ENCODE results near the gene RBMS1. TPM values are rescaled to one million over a fixed set of nuclear protein-coding genes. Genes with fewer than 3 reads are reported as not detected.

The RBMS1 gene
- total RNA-seq, 4 donors from 2014 or later = 26.3 to 52.5 (median 37.5) TPM

DNA sequence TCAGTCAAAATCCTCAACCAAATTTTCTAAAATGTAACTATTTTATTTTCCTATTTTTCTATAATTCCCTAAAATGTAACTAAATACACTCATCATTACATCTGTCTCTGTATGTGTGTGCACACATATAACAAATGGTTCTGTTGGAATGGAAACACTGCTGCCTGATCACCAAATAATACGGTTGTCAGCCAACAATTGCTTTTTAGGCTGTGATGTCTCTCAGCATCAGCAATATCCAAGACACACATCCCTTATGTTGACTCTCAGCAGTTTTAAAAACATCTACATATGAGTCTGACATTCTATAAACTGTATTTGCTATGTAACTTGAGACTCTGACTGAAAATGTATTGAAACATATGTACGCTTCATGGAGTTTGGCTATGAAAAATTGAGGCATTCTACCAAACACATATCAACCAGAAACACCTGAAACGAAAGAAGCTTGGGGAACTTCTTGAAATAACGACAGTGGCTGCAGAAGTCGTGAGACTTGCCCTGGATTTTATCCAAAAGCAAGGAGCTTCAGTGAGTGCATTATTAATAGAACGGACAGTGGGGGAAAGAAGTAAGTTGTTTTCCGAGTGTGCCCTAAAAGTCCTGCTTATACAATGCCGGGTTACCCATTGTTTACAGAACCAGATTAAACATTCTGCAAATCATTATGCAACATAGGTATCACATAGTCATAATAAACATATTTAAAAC is 183.3 kb downstream of the RBMS1 start:
- Histone ChIP-seq H3K9me3 (no peaks in the 10 kb centered on the region), H3K27me3 (no peaks in the 10 kb centered on the region), H3K36me3 (peaks cover 0 to 44% (median 5%) of the 10 kb centered on the region in 3 donors), H3K4me1 (peaks cover 0 to 13% (median 2%) of the 10 kb centered on the region in 3 donors), H3K27ac (no peak overlapping the region), H3K4me3 (no peak overlapping the region)
- TF ChIP-seq, protein P1, sequence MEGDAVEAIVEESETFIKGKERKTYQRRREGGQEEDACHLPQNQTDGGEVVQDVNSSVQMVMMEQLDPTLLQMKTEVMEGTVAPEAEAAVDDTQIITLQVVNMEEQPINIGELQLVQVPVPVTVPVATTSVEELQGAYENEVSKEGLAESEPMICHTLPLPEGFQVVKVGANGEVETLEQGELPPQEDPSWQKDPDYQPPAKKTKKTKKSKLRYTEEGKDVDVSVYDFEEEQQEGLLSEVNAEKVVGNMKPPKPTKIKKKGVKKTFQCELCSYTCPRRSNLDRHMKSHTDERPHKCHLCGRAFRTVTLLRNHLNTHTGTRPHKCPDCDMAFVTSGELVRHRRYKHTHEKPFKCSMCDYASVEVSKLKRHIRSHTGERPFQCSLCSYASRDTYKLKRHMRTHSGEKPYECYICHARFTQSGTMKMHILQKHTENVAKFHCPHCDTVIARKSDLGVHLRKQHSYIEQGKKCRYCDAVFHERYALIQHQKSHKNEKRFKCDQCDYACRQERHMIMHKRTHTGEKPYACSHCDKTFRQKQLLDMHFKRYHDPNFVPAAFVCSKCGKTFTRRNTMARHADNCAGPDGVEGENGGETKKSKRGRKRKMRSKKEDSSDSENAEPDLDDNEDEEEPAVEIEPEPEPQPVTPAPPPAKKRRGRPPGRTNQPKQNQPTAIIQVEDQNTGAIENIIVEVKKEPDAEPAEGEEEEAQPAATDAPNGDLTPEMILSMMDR (IDR thresholded peaks at IDR 0.05) = no peak
- no peak for TF ChIP-seq POLR2A (IDR thresholded peaks at IDR 0.05)
- intact Hi-C loops (cut with DNase I) = no loop called here
- no peak for DNase-seq
- 70 to 71% methylated on average over 8 of the region's 8 CpGs for WGBS, 2 donors

DNA sequence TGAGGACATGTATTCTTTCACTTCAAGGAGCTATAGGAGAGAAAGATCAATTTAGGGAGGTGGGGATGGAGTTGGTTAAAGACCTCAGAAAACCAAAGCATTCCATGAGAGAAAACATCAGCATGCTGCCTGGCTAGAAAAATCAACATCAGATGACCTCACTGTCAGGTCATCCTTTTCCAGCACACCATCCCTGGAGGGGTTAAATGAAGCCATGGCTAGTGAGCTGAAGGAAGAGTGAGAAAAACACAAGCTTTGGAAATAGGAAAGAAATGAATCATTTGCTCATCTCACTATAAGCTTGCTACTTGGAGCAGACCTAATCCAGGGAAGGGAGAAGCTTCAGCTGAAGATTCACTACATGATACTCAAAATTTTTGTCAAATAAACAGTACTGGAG is 184.0 kb downstream of the RBMS1 start:
- peaks cover 0 to 12% (median 0%) of the 10 kb centered on the region in 3 donors for H3K4me1 ChIP-seq
- DNase-seq = no peak
- H3K27ac ChIP-seq = no peak overlapping the region
- no peaks in the 10 kb centered on the region for H3K27me3 ChIP-seq
- no peaks in the 10 kb centered on the region for H3K9me3 ChIP-seq
- intact Hi-C loops (cut with DNase I) = no loop called here
- no peak overlapping the region for H3K4me3 ChIP-seq
- H3K36me3 ChIP-seq = peaks cover 0 to 49% (median 5%) of the 10 kb centered on the region in 3 donors
- no peak for TF ChIP-seq POLR2A (IDR thresholded peaks at IDR 0.05)
- TF ChIP-seq, protein P1 (IDR thresholded peaks at IDR 0.05) = no peak

DNA sequence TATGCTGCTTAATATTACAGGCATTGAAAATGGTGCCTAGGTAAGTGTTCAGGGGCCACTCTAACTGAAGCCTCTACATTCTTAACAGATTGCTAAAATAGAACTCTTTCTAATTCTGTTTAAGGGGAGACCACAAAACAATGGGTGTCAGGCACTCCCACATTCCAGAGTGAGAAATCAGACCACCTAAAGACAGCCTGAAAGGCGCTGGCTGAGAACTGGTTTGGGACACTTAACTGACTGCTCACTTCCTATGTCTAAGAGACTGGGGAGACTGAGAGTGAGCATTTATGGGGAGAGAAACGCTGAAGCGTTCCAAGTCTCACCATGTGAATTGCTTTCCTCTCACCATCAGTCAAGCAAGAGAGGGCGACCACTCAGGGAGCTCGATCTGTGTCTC is 184.7 kb downstream of the RBMS1 start:
- no peak overlapping the region for H3K4me3 ChIP-seq
- no peaks in the 10 kb centered on the region for H3K27me3 ChIP-seq
- 81 to 84% methylated on average over 5 of the region's 5 CpGs for WGBS, 2 donors
- no peak for DNase-seq
- H3K9me3 ChIP-seq = no peaks in the 10 kb centered on the region
- H3K4me1 ChIP-seq = peaks cover 0 to 15% (median 0%) of the 10 kb centered on the region in 3 donors
- H3K36me3 ChIP-seq = peaks cover 0 to 49% (median 5%) of the 10 kb centered on the region in 3 donors
- intact Hi-C loops (cut with DNase I) = no loop called here
- TF ChIP-seq POLR2A (IDR thresholded peaks at IDR 0.05) = no peak
- TF ChIP-seq, protein P1 (IDR thresholded peaks at IDR 0.05) = no peak
- peak overlapping the region in 1 of 4 donors; percentile 28 for H3K27ac ChIP-seq

DNA sequence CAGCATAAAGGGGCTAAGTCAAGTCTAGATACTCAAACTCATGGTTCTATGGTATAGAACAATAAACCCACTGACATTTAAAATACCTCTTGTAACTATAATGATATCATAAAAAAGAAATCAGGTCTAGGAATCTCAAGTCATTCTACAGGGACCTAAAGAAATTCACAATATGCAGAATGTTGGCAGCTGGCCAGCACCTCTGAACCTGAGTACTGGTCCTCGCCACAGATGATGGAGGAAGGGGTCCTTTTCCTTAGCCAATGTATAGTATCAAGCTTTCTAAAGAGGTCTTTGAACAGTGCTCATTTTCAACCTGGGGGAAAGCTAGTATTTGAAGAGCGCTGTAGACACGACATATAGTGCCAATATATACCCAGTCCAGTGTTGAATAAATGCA is 185.1 kb downstream of the RBMS1 start:
- H3K4me3 ChIP-seq = no peak overlapping the region
- H3K36me3 ChIP-seq = peaks cover 0 to 51% (median 5%) of the 10 kb centered on the region in 3 donors
- H3K4me1 ChIP-seq = peaks cover 0 to 20% (median 0%) of the 10 kb centered on the region in 3 donors
- no peak for TF ChIP-seq POLR2A (IDR thresholded peaks at IDR 0.05)
- TF ChIP-seq, protein P1 (IDR thresholded peaks at IDR 0.05) = no peak
- intact Hi-C loops (cut with DNase I) = no loop called here
- no peak overlapping the region for H3K27ac ChIP-seq
- H3K9me3 ChIP-seq = no peaks in the 10 kb centered on the region
- no peak for DNase-seq
- 90 to 93% methylated on average over 3 of the region's 3 CpGs for WGBS, 2 donors
- no peaks in the 10 kb centered on the region for H3K27me3 ChIP-seq

DNA sequence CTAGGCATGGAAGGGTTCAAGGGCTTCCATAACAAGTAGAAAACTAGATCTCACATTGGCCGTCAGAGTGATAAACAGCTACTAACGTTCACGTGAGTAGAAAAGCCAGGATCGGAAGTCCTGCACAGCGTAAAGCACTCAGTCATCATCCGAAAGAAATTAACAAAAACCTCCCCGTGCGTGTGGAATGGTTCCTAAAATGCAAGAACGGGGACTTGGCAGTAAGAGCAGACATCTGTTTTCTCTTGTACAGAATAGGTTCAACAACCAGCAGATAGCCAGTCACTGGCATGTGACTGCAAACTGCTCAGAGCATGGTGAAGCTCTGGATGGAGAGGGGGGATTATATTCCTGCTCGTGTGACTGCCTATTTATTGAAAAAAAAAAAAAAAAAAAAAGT is 186.6 kb downstream of the RBMS1 start:
- 77% methylated on average over 10 of the region's 10 CpGs for WGBS, 2 donors
- TF ChIP-seq POLR2A (IDR thresholded peaks at IDR 0.05) = no peak
- TF ChIP-seq, protein P1 (IDR thresholded peaks at IDR 0.05) = no peak
- H3K27ac ChIP-seq = peak overlapping the region in 1 of 4 donors; percentile 14
- H3K4me3 ChIP-seq = no peak overlapping the region
- H3K36me3 ChIP-seq = peaks cover 0 to 51% (median 5%) of the 10 kb centered on the region in 3 donors
- no peak for DNase-seq
- H3K9me3 ChIP-seq = no peaks in the 10 kb centered on the region
- H3K27me3 ChIP-seq = no peaks in the 10 kb centered on the region
- intact Hi-C loops (cut with DNase I) = no loop called here
- peaks cover 0 to 22% (median 0%) of the 10 kb centered on the region in 3 donors for H3K4me1 ChIP-seq

Measured in esophagus squamous epithelium (tissue), 5 donors.